Gastrocnemius medialis (tissue), 4 donors: ENCODE results near the gene SRGAP1.

Experiments
- POLR2A ChIP-seq, 2 donors: fragments of 450-650 bp; IDR thresholded peaks; one replicate each; pipeline ENCODE4 v1.6.1; 2017; ENCODE audit warnings: antibody characterized with exemption in 2 of 2, mild to moderate bottlenecking in 2 of 2, moderate library complexity in 2 of 2
- TF ChIP-seq, protein P1 (sequence below), 5 experiments: fragments of 450-650 bp in 3 of 5; fragments of 200-600 bp in 2 of 5; sonication (generic) in 2 of 5; IDR thresholded peaks in 4 of 5; conservative IDR thresholded peaks in 1 of 5; 1 replicate in 4 of 5; 2 replicates in 1 of 5; pipeline ENCODE4 v1.5.1; 2016 to 2019; ENCODE audit warnings: antibody characterized with exemption in 5 of 5, mild to moderate bottlenecking in 3 of 5, moderate library complexity in 3 of 5

DNA sequence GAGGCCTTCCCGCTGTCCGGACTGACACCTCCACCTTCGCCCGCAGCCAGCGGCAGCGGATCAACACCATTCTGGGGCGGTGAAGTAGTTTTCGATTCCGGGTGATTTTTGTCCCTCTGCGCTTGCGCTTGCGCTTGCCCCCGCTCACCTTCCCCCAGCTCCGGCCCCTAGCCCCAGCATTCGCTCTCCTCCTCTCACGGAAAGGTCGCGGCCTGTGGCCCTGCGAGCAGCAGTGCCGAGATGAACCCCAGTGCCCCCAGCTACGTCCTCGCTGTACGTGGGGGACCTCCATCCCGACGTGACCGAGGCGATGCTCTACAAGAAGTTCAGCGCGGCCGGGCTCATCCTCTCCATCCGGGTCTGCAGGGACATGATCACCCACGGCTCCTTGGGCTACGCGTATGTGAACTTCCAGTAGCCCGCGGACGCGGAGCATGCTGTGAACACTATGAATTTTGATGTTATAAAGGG, 22.7 kb upstream of the SRGAP1 start:
- TF ChIP-seq, protein P1, sequence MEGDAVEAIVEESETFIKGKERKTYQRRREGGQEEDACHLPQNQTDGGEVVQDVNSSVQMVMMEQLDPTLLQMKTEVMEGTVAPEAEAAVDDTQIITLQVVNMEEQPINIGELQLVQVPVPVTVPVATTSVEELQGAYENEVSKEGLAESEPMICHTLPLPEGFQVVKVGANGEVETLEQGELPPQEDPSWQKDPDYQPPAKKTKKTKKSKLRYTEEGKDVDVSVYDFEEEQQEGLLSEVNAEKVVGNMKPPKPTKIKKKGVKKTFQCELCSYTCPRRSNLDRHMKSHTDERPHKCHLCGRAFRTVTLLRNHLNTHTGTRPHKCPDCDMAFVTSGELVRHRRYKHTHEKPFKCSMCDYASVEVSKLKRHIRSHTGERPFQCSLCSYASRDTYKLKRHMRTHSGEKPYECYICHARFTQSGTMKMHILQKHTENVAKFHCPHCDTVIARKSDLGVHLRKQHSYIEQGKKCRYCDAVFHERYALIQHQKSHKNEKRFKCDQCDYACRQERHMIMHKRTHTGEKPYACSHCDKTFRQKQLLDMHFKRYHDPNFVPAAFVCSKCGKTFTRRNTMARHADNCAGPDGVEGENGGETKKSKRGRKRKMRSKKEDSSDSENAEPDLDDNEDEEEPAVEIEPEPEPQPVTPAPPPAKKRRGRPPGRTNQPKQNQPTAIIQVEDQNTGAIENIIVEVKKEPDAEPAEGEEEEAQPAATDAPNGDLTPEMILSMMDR (IDR thresholded peaks at IDR 0.05 in 4 of 5, conservative IDR thresholded peaks at IDR 0.05 in 1 of 5) = no peak
- TF ChIP-seq POLR2A (IDR thresholded peaks at IDR 0.05) = no peak
